ENCODE measurements around the gene ITGA11.
"Not testable (repeated sequence)": the region's sequence is repeated elsewhere in the genome, so short reads cannot be mapped to it uniquely, and the experiment has no call there.

The ITGA11 gene

DNA sequence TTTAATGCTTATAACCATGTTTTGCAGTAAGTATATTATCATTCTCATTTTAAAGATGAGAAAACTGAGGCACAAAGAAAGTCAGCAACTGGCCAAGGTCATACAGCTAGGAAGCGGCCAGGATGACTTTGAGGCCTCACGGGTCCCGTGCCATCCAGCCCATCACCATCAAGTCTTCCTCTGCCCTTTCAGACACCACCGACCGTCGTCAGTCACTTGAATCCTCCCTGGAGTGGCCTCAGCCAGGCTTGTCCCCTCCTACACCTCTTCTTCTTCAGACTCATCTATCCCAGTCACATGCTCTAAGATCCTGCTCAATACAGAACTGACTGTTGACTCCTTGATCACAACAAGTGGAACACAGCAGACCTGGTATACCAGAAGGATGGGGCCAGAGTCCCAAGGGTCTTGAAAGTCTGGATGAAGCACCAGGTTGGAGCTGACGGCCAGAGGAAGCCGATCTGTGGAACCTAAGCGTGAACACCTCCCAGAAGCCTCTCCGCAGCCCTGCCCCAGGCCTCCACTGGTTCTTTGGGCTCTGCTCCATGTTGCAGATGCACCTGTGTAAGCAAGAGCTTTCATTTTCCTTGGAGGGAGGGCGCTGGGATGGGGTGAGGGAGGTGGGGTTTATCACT is 22.1 kb downstream of the ITGA11 start:
- DNase-seq: no peak

DNA sequence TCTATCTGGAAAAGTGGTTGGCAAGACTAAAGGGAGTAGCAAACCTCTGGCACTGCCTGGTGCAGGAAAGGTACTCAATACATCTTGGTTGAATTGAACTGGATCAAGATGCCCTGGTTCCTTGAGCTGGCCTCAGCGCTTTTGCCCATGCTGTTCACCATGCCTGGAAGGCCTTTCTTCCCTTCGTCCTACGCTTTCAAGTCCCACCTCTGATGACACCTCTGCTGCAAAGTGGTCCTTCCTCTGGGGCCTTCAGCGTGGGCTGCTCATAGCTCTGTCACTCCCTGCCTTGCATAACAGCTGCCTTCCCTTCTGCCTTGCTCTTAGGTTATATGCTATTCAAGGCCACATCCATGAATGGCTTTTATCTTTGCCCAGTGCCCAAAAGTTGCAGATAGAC is 23.0 kb downstream of the ITGA11 start:
- DNase-seq: no peak

DNA sequence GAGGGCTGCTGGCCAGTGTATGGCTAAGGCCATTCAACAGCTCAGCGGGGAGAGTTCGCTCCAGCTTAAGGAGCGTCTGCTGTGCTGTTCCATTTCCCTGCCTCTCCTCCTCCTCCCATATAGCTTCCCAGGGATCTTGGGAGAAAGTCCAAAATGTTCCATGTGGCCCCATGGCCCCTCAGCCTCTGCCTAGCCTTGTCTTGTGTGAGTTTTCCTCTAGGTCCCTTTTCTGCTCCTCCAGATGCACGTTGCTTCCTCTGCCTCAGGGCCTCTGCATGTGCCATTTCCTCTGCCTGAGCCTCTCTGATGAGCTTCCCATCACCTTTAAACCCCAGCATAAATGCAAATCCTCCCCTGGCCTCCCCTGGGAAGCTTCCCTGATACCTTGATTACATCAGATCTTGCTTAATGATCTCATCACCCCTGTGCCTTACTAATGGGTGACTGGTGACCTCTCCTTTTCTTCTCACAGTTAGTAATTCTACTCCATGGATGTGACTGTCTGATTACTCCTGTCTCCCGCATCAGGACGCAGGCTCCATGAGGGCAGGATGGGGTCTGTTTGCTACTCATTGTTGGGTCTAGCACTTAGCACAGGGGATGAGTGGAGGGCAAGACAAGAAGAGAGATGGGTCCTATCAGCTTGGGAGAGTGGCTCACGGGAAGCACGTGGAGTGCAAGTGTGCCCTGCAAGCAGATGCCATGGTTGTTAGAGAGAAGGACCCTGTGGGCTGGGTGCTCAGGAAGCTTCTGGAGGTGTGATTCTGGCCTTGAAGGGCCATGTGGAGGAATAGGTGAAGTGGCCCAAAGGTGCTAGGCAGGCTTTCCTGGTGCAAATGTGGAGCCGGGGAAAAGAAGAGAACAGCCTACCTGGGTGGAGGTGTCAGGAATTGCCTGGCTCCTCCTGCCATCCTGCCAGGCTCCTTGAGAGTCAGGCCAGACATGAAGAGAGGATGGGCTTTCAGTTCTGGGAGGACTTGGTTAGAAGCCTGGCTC is 23.8 kb downstream of the ITGA11 start:
- no peak for DNase-seq

DNA sequence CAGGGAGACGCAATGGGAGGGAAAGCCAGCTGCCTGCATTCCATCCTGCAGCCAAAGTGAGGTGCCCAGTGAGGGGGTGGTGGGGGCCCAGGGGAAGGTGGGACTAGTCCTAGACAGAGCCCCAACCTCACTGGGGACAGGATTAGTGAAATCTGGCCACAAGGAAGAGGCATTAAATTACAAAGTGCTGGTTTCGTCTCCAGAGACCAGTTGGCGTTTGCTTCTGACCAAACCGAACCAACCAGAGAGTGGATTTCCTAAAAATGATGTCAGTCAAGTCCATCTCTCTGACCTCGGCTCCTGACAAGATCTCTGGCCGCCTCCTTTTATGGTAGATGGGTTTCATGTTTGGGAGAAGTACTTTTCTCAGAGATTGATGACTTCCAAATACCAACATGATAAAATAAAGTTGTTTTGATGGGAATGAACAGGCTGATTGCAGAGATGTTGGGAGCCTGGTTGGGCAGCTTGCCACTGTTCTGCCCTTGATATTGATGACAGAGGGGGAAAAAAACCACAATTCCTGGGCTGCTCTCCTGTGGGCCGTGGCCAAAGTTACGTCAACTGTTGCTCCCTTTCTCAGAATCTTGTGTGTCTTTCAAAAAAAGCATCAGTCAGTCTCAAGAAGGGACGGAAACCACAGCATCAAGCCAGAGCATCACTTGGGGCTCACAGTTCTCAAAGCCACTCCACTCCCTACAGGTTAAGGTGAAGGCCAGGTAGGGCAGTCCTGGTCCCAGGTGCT is 24.6 kb downstream of the ITGA11 start:
- DNase-seq: no peak

DNA sequence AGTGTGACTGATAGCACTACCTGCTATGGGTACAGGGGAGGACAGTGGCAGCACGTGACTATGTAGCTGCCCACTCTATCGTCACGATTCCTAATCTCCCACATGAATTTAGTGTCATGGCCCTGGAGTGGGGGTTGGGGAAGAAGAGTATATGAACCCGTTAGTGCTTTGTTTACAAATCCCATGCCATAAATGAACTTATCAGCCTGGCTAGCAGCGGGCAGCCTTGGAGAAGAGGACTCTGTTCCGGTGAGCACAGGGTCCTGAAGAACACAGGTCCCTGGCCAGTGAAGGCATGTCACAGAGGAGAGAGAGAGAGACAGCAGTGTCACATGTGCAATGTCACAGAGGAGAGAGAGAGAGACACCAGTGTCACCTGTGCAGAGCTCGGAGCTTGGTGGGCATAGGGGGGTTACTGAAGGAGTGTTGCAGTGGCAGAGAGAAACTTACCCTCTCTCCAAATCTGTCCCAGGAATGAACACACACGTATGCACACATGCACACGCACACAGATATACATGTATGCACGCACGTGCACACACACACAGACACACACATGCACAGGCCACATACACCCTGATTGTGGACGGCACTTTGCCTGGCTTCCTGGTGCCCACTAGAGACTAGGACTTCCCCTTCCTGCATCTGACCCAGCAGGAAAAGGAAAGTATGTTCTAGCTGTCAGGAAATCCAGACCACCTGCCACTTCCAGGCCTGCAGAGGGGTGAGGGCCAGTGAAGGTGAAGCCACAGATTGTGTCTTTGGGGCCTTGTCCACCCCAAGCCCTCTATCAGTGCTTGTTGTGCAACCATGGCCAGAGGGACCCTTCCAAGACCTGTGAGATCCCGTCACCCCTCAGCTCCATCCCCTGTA is 26.3 kb downstream of the ITGA11 start:
- no peak for DNase-seq

DNA sequence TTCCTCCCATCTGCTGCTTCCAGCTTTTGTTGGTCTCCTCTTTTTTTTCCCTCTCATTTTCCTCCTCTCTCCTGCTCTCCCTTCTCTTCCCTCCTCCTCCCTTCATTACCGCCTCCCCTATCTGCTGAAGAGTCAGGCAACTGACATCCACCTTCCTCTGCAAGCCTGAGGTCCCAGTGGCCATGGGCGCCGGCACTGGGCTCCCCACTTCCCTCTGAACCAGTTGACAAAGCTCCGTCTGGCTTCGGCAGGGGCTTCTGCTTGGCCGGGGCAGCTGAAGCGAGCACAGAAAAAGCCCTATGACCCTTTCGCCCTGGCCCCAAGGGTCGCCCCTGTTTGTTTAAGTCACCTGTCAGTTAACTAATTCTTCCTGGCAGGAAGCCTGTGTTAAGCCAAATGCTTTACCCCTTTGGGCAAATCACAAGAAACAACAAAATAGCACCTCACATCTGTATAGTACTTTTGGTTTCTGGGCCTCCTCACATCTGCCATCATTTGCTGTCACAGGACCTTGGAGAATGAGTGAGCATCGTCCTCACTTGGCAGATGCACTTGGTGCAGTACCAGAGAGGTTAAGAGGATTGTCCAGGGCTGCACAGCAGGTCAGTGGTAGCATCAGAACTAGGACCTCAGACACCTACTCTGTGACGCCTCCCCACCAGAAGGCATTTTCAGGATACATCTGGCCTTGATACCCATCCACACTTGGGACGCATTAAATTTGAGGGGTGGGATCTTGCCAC is 27.7 kb downstream of the ITGA11 start:
- DNase-seq: no peak

DNA sequence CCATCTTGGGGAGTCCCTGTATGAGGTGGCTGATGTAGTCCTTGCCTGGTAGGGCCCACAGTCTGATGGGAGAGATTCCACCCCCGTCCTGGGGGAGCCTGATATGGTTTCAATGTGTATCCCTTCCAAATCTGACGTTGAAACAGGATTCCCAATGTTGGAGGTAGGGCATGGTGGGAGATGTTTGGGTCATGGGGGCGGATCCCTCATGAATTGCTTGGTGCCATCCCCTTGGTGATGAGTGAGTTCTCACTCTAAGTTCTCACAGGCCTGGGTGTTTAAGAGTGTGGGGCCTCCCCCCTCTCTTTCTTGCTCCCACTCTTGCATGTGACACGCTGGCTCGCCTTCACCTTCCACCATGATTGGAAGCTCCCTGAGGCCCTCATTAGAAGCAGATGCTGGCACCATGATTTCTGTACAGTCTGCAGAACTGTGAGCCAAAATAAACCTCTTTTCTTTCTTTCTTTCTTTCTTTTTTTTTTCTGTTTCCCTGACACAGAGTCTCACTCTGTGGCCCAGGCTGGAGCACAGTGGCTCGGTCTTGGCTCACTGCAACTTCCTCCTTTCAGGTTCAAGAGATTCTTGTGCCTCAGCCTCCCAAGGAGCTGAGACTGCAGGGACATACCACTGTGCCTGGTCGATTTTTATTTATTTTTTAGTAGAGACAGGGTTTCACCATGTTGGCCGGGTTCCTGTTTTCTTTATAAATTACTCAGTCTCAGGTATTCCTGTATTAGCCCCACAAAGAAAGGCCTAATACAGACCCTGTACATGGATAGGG is 28.6 kb downstream of the ITGA11 start:
- DNase-seq: no peak

DNA sequence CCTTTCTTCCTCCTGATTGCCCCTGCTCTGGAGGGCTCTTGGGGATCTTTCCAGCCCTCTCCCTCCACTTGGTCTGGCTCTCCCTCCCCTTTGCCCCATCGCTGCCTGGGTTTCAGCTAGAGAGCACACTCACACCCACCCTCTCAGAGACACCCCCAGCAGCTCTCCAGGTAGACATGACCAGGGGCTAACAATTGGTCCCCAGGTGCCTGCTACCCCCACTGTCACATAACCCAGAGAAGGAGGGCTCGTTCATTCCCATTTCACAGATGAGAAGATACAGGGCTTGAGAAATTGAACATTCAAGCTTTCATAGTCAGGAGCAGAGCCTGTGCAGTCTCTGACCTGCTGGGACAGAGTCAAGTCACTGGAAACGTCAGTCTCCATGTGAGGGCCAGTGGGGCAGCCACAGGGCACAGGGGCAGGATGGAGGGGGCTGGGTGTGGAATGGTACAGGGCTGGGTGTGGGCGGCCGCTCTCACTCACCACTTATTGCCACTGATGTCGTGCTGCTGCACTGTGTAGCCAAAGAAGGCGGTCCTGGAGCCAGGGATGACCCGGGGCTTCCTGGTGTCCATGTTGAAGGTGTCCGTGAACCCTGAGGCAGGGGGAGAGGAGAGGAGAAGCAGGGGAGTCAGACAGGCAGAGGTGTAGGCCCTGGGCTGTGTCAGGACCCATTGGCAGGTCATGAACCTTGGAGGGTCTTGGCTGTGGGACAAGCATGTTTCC is 29.4 kb downstream of the ITGA11 start:
- DNase-seq: no peak

DNA sequence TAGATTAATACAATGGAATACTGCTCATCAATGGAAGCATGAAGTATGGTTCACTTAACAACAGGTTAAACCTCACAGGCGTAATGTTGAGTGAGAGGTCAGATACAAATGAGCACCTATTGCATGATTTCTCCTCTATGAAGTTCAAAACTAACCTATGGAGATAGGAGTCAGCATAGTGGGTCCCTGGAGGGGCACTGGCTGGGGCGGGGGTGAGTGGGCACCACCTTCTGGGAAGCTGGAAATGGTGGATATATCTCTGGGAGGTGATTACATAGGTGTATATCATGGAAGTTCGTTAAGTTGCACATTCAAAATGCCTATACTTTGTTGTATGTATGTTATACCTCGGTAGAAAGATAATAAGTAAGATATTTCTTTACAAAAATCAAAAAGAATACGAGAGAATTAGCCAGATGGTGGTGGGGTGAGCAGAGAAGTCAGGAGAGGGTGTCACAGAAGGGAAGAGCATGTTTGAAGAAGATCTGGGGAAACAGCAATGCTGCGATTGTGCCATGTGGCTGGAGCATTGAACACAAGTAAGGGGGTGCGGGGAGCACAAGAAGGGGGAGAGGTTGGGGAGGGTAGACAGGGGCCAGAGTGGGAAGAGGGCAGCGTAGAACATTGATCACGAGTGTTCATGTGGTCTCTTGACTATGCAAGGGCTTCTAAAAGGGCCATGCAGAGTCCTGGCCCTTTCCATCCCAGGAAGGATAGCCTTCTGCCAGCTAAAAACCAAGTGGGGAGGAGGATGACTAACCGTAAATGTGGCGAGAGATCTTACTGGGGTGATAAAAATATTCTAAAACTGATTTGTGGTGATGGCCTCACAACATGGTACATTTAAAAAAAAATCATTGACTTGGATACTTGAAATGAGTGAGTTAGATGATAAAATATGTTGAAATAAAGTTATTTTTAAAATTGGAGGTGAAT is 30.2 kb downstream of the ITGA11 start:
- DNase-seq: no peak

DNA sequence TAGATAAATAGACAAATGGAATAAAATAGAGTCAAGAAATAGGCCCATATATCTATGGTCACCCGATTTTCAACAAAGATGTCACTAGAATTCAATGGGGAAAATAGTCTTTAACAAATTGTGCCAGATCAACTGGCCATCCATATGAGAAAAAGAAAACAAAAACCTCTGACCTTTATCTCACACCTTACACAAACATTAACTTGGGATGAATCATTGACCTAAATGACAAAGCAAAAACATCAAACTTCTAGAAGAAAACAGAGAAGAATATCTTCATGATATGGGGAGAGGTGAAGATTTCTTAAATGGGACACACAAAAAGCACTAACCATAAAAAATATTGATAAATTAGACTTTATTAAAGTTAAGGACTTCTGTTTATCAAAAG is 31.9 kb downstream of the ITGA11 start:
- DNase-seq: no peak

DNA sequence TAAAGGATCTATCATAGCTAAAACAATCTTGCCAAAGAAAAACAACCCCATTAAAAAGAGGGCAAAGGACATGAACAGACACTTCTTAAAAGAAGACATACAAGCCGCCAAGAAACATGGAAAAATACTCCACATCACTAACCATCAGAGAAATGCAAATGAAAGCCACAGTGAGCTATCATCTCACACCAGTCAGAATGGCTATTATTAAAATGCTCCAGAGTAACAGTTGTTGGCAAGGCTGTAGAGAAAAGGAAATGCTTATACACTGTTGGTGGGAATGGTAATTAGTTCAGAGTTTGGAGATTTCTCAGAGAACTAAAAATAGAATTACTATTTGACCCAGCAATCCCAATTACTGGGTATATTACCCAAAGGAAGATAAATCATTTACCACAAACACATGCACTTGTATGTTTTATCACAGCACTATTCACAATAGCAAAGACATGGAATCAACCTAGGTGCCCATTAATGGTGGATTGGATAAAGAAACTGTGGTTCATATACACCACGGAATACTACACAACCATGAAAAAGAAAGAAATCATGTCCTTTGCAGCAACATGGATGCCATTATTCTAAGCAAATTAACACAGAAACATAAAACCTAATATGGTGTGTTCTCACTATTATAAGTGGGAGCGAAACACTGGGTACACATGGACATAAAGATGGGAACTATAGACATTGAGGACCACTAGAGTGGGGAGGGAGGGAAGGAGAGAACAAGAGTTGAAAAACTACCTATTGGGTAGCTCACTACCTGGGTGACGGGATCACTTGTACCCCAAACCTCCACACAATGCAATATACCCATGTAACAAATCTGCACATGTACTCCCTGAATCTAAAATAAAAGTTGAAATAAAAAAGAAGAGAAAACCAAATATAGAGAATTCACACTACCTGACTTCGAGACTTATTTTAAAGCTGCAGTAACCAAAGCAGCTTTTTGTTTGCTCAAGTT is 32.6 kb downstream of the ITGA11 start:
- DNase-seq: no peak

DNA sequence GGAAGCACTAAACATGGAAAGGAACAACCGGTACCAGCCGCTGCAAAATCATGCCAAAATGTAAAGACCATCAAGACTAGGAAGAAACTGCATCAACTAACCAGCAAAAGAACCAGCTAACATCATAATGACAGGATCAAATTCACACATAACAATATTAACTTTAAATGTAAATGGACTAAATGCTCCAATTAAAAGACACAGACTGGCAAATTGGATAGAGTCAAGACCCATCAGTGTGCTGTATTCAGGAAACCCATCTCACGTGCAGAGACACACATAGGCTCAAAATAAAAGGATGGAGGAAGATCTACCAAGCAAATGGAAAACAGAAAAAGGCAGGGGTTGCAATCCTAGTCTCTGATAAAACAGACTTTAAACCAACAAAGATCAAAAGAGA is 34.0 kb downstream of the ITGA11 start:
- DNase-seq: not testable (repeated sequence)

DNA sequence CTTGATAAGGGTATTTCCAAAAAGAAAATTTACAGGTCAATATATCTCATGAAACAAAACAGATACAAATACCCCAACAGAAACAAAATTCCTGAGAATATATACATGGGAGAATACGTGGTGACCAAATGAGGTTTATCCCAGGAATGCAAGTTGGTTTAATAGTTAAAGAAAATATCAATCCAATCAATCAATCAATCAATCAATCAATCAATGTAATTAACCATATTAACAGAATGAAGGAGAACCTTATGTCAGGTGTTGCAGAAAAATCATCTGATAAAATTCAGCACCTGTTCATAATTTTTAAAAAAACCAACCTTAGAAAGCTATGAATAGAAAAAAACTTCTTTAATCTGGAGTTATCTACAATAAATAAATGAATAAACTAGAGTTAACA is 35.9 kb downstream of the ITGA11 start:
- DNase-seq: no peak

DNA sequence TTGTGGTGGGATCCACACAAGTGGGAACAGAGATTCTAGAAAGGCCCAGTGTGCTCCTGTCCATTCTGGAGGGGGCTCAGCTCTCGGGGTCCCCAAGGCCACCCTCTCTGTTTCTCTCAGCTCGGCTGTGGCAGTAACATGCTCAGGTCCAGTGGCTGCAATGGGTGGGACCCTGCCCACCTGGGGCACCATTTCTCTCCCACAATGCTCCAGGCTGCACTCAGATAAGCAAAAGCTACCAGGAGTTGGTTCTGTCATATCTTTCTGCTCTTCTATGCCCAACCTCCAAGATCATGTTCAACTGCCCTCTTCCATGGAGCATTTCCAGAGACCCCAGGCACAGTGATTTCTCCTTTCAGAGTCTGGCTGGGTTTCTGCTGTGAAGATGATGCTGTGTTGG is 40.8 kb downstream of the ITGA11 start:
- DNase-seq: no peak

DNA sequence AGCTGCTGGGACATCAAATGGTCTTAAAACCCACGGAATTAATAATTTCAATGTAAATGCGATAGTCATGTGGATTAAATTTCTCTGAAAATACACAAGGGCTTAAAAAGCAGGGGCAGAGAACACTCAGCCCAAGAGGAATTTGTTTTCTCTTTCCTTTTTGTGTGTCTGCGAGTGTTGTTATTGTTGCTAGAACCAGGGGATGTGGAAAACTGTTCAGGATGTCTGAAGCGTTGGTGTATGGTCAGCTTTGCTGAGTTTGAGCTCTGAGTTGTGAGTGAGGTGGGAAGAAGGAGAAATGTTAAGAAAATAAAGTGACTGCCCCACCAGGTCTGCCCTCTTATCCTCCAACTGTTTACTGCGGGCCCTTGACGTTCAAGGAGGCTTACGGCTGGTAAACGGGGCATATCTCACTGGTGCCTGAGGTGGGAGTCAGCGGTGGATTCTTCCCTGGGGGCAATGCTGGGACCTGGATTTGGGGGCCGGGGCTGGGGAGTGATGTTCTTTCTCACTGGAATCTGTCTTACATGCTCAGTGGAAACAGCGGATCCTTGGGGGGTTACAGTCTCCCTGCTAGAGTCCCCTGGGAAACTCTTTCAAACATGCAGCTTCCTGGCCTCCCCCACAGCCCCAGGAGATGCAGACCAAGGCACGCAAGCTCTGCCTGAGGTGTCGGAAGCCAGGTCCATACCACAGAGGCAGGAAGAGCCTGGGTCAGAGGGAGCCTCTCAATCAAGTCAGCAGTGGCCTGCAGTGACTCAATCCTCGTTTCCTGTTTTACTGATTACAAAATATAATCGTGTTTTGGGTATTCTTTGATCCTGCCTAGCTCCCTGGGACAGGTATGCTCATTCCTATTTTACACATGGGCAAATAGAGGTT is 41.8 kb downstream of the ITGA11 start:
- DNase-seq: no peak

DNA sequence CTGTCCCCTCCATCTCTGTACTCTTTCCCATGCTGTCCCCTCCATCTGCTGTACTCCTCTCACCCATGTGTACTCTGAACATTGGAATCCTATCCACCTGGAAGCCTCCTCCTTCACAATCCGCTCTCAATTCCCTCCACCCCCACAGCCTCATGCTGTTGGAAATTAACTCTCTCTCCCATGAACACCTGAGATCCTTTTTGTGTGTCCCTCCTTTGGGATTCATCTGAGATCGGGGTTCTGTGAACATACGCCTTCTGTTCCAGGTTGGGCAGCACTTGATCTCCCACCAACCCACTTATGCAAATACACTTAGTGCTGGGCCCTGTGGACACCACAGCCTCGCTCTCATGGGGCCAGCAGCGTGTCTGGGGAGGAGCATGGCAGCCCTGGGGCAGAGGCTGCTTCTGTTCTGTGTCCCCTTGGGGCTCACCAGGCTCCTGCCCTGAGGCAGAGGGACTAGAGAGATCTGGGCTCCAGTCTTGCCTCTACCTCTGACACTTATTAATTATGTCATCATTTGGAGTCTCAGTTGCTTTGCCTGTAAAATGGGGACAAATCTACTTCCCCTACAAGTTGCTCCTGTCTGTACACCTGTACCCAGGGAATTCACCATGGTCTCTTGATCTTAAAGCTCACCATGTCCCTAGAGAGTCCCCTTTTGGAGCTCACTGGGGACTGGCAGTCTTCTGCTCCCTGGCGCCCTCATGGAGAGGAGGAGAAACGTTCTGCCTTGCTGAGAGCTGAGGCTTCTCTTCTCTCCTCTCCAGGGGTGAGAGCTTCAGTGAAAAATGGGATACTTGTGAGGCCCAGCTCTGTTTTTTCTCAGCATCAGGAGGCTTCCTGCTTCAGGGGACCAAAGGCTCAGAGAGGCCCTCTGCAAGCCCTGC is 42.7 kb downstream of the ITGA11 start:
- no peak for DNase-seq

Data from activated naive CD4-positive, alpha-beta T cell (primary cell).